Left ventricle myocardium superior (tissue), 1 donor: ENCODE measurements around the gene COASY. TPM values are rescaled to one million over a fixed set of nuclear protein-coding genes. Genes with fewer than 3 reads are reported as not detected.
A peak's percentile ranks its signal among the peaks of the same experiment; 100 is the strongest.
"Not testable (repeated sequence)": the region's sequence is repeated elsewhere in the genome, so short reads cannot be mapped to it uniquely, and the experiment has no call there.

ENCODE experiments used
- ATAC-seq: fragments of 200-7000 bp; cut with Tn5 transposase; one replicate; pipeline ENCODE4 v1.9.1; 2020; ENCODE audit warnings: mild to moderate bottlenecking, moderate library complexity
- DNase-seq: peaks from one replicate; pipeline ENCODE4 v3.0.0-alpha.2; 2020
- intact Hi-C: fragments of 100-400 bp; cut with micrococcal nuclease; formaldehyde crosslinking; loops from one replicate; pipeline ENCODE4 v1.11.0; 2022
- microRNA-seq: library from miRNA; unstranded; fragments of <30 nt; microRNA quantifications from one replicate; pipeline ENCODE4 v1.2.0, GENCODE V29; 2020; ENCODE audit warnings: borderline number of aligned reads
- total RNA-seq: library from RNA; stranded (reverse); fragmentation: NEBNext Ultra II Directional; extraction: Animal tissue kit (Norgen Biotek cat#: 25700); gene quantifications from one replicate; pipeline ENCODE4 v1.2.1, GENCODE V29; 2021
- donor health status: DM: no; HTN: yes; CAD: no; lungs with severe emphysema.

COASY gene
- total RNA-seq, 1 donor from 2014 or later = 45.2 TPM

DNA sequence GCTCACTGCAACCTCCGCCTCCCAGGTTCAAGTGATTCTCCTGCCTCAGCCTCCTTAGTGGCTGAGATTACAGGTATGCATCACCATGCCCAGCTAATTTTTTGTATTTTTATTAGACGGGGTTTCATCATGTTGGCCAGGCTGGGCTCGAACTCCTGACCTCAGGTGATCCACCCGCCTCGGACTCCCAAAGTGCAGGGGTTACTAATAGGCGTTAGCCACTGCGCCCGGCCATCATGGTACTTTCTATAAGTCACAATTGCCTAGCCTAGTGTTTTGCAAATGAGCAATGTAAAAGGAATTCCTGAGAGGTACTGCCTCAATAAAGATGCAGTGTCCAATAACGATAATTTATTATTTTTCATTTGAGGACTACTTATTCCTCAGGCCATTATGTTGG, 29.5 kb downstream of the COASY start:
- intact Hi-C loops = no loop called here
- DNase-seq = no peak
- ATAC-seq = no peak

GRCh38 chr17:42596386-42596785, 34.4 kb downstream of the COASY start:
- ATAC-seq = no peak
- DNase-seq = no peak
- intact Hi-C loops = no loop called here

DNA sequence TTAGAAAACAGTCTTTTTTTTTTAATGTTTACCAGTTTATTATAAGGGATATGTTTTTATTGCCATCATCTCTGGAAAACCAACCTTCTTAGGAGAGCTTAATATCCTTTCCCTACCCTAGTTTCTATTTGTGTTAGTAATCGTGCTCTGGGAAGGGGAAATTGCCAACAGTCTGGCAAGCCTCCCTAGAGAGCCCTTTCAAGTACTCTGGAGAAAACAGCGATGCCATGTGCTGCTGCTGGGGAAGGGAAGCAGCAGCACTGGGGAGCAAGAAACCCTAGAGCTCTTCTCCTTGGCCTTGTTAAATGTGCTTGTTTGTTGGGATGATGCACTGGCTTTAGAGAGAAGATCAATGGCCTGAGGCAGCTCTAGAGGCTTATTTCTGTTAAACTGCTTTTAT, 37.0 kb downstream of the COASY start:
- ATAC-seq = peak; percentile 90
- no peak for DNase-seq

GRCh38 chr17:42603318-42603717, 41.4 kb downstream of the COASY start:
- ATAC-seq (no peak), DNase-seq (no peak)
- intact Hi-C loops = no loop called here

More for the DNA sequence above, 37.0 kb downstream of the COASY start:
- intact Hi-C loops = no loop called here

GRCh38 chr17:42607769-42608168, 45.8 kb downstream of the COASY start:
- no peak for ATAC-seq
- intact Hi-C loops = no loop called here
- no peak for DNase-seq

DNA sequence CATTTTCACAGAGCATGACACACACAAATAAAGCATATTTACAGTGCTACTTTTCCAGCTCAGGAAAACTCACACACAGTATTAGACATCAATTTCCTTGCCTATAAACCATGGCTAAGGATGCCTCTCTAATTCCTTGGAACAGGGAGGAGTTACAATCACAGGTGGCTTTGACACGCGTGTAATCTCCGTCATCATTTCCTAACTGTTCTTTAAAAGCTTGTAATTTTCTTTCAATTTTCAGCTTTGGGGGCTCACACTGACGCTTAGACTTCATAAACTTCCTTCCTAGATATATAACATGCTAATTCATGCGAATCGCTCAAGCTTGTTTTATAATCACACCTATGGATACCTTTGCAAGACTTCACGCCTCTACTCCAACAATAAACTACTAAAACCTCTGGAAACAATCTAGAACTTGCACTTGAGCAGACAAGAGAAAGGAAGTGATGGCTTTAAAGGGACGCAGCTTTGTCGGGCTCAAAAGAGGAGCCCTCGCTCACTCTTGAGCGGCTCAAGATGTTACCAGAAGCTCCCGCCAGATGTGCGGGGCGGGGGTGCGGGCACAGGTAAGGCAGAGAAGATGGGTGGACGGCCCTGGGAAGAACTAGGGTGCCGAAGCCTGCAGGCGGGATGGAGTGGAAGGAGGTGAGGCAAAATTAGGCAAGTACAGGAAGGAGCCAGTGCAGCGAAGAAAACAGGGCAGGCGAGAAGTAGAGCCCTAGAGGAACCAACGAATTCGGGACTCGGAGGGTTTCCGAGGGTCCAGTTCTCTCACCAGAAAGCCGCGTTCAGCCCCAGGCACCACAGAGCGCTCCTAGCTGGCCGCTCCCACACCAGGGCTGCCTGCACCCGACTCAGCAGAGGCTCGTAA, 46.6 kb downstream of the COASY start:
- DNase-seq (peak; percentile 39), ATAC-seq (peak; percentile 69)
- intact Hi-C loops = no loop called here

- intact Hi-C loops = no loop called here
- DNase-seq (peak; percentile 100), ATAC-seq (peak; percentile 98)
Measured at GRCh38 chr17:42609182-42609813, 47.4 kb downstream of the COASY start, which contains the start of the genes RETREG3 and TUBG1. RETREG3 (minus strand) TSS chr17:42609374; CDS start chr17:42609324, 50 bp downstream. TUBG1 (plus strand) TSS chr17:42609683; CDS start chr17:42609738, 55 bp downstream.

- peak; percentile 36 for ATAC-seq
- intact Hi-C loops, DNase-seq: not testable (repeated sequence)
Measured at GRCh38 chr17:42609814-42610801, 48.2 kb downstream of the COASY start.

GRCh38 chr17:42612013-42612412, 50.1 kb downstream of the COASY start:
- intact Hi-C loops = no loop called here
- DNase-seq = no peak
- no peak for ATAC-seq

GRCh38 chr17:42613699-42614295, 51.8 kb downstream of the COASY start:
- intact Hi-C loops = no loop called here
- ATAC-seq (no peak), DNase-seq (no peak)

Small RNA genes lying within 50 kb of the gene (microRNA-seq; reads per million reads assigned to microRNA genes)
- not detected for gene MIR5010

Other genes starting within 250 kb of the COASY start
- gene STAT3, start 173.7 kb upstream of the COASY start, total RNA-seq = 146 TPM
- 216 TPM for gene CAVIN1, start 138.9 kb upstream of the COASY start, total RNA-seq
- 33.2 TPM for gene ATP6V0A1, start 103.3 kb upstream of the COASY start, total RNA-seq
- 8.3 TPM for gene NAGLU, start 25.9 kb upstream of the COASY start, total RNA-seq
- gene HSD17B1, start 9.2 kb upstream of the COASY start, total RNA-seq = 1.4 TPM
- 72.3 TPM for gene MLX, start 5.0 kb downstream of the COASY start, total RNA-seq
- 3.1 TPM for gene PSMC3IP, start 15.6 kb downstream of the COASY start, total RNA-seq
- gene RETREG3, start 47.2 kb downstream of the COASY start, total RNA-seq = 25.7 TPM
- 46.0 TPM for gene TUBG1, start 47.5 kb downstream of the COASY start, total RNA-seq
- gene TUBG2, start 97.1 kb downstream of the COASY start, total RNA-seq = 17.1 TPM
- 35.7 TPM for gene PLEKHH3, start 114.8 kb downstream of the COASY start, total RNA-seq
- 1.7 TPM for gene CCR10, start 119.7 kb downstream of the COASY start, total RNA-seq
- gene CNTNAP1, start 120.4 kb downstream of the COASY start, total RNA-seq = 7.0 TPM
- gene EZH1, start 182.9 kb downstream of the COASY start, total RNA-seq = 49.6 TPM
- gene RAMP2, start 199.1 kb downstream of the COASY start, total RNA-seq = 39.3 TPM
- gene VPS25, start 211.3 kb downstream of the COASY start, total RNA-seq = 29.6 TPM
- not detected for gene WNK4, start 218.5 kb downstream of the COASY start, total RNA-seq
- 70.4 TPM for gene COA3, start 236.6 kb downstream of the COASY start, total RNA-seq
- 0.10 TPM for gene CNTD1, start 236.7 kb downstream of the COASY start, total RNA-seq